Coronary artery (tissue), 2 donors: Measurements from ENCODE around the gene KIFC3.

ENCODE experiments used
- DNase-seq: peaks from one replicate; pipeline ENCODE4 v3.0.0-alpha.2; 2017; ENCODE audit warnings: low spot score
- H3K27ac ChIP-seq, 2 donors: fragments of 200-600 bp; sonication (generic); one replicate each; pipeline ENCODE4 v1.5.1; 2016 to 2019
- H3K4me3 ChIP-seq: fragments of 200-600 bp; sonication (generic); 2 replicates; pipeline ENCODE4 v1.5.1; 2016; ENCODE audit warnings: mild to moderate bottlenecking, moderate library complexity
- CTCF ChIP-seq: fragments of 200-600 bp; sonication (generic); IDR thresholded peaks from one replicate; pipeline ENCODE4 v1.5.1; 2019; ENCODE audit warnings: antibody characterized with exemption

The KIFC3 gene

GRCh38 chr16:57788951-57789350, 13.3 kb downstream of the KIFC3 start:
- no peak for TF ChIP-seq CTCF
- no peak for DNase-seq
- Histone ChIP-seq H3K27ac (no peak overlapping the region), H3K4me3 (no peak overlapping the region)

GRCh38 chr16:57788252-57788841, 13.9 kb downstream of the KIFC3 start:
- TF ChIP-seq CTCF = no peak
- Histone ChIP-seq H3K4me3 (no peak overlapping the region), H3K27ac (no peak overlapping the region)
- no peak for DNase-seq

GRCh38 chr16:57787519-57787905, 14.8 kb downstream of the KIFC3 start:
- TF ChIP-seq CTCF = no peak
- no peak for DNase-seq
- Histone ChIP-seq H3K4me3 (no peak overlapping the region), H3K27ac (peak overlapping the region in 1 of 2 donors; percentile 40)

GRCh38 chr16:57786632-57787518, 15.4 kb downstream of the KIFC3 start:
- DNase-seq = no peak
- no peak overlapping the region for H3K4me3 ChIP-seq
- H3K27ac ChIP-seq = peak overlapping the region in 1 of 2 donors; percentile 40
- no peak for TF ChIP-seq CTCF

GRCh38 chr16:57785924-57786323, 16.4 kb downstream of the KIFC3 start:
- no peak for DNase-seq
- TF ChIP-seq CTCF = no peak
- no peak overlapping the region for H3K27ac ChIP-seq
- H3K4me3 ChIP-seq = no peak overlapping the region

GRCh38 chr16:57785385-57785784, 16.9 kb downstream of the KIFC3 start:
- TF ChIP-seq CTCF = no peak
- no peak for DNase-seq
- H3K27ac ChIP-seq = no peak overlapping the region
- H3K4me3 ChIP-seq = no peak overlapping the region

- DNase-seq = no peak
- Histone ChIP-seq H3K27ac (no peak overlapping the region), H3K4me3 (no peak overlapping the region)
- no peak for TF ChIP-seq CTCF
Observed at GRCh38 chr16:57784334-57784733, 18.0 kb downstream of the KIFC3 start.
